HG03439 (cell line): ENCODE results near the gene UBE3A.

Source experiments
- ATAC-seq: cut with Tn5 transposase; IDR thresholded peaks from one replicate; pipeline ENCODE4 v1.9.1; 2021; ENCODE audit warnings: mild to moderate bottlenecking, moderate library complexity; ENCODE audit not compliant: unreplicated experiment

Gene UBE3A

DNA sequence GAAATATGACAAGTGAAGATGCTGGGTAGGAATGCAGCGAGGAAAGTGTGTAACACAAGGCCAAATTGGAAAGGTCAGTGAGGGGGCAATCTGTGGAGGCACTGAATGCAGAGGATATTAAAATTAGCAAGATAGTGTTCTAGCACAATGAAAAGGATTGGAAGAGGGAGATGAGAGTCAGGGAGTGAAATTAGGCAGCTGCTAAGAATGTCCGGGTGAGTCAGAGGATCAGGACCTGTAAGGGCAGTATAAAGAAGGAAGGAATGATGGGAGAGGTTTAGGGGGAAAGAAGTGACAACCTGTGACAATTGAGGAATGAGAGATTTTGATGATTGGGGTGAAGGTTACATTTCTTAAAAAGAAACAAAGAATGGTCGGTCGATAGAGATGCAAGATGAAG lies 103.5 kb downstream of the UBE3A start:
- ATAC-seq = no peak

DNA sequence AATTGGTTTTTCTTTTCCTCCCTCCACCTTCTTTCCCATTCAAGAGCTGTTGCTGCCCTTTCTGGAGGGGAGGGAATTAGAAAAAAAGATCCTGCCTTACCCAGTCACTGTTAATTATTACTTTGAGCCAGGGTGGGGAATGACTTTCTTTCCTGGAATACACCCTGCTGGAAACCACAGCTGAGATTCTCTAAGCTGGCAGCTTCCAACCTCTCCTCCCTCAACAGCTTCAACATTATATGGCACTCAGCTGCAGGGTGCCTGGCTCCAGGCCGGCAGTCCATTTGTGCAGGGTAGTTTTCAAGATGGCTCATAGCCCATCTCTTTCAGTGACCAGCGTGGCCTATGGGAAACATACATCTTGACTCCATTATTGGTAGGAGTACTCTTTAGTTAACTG lies 105.8 kb downstream of the UBE3A start:
- no peak for ATAC-seq

DNA sequence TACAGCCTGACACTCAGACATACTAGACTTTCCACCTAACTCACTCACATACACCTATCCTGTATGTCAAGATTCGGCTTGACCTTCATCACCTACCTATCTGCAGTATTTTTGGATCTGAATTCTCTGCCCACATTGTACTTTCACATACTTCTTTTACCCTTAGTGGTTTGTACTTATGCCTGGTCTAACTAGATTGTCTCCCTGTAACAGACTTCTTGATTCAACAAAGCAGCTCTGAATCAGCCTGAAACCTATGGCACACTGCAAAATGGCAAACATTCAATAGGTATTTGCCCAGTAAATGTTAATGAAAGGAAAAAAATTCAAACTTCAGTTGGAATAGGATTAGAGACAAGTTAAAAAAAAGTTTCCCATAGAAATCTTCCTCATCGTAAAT lies 106.5 kb downstream of the UBE3A start:
- ATAC-seq = no peak

DNA sequence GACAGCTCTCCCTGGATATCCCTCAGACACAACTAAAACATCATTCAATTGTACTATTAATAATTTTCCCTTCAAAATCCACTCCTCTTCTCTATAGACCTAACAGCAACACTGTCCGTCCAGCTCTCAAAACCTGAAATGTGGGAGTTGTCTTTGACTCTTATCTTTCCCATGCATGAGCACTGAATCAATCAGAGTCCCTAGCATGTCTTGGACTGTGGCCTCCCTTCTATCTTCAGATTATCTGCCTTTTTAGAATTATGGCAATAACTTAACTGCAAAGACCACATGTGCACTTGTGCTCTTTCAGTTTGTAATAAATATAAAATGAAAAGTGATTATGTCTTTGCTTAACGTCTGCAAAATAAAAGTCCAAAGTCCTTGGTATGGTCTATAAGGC lies 107.0 kb downstream of the UBE3A start:
- no peak for ATAC-seq

DNA sequence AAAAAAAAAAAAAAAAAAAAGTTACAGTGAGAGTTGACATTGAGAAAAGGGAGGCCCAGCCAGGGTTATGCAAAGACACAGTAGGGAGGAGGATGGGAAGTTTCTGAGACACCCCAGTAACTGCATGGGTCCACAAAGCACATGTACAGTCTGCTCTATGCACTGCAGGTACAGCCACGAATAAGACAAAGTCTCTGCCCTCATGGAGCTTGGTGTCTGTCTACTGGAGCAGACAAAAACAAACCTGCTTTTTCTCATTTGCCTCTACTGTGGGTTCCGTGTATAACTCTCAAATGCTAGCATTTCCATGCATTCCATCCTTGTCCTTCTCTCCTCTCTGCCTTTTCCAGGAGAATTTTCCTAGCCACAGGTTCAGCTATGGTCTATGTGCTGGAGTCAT lies 107.4 kb downstream of the UBE3A start:
- ATAC-seq = no peak

DNA sequence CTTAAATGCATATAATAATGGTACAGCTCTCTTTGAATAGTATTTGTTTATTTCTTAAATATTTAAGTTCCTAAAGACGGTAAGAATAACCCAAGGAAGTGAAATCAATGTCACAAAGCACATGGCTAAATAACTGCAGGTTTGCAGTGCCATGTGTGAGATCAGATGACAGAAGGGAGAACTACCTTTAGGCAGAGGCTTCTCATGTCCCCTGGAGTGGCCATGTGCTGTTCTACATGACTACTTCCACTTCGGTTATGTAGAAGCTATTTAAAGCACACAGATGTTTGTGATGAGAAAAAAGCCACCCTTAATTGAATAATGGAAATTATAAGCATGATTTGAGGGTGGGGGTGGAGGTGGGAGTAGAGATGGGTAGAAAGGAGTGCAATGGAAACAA lies 109.1 kb downstream of the UBE3A start:
- no peak for ATAC-seq

DNA sequence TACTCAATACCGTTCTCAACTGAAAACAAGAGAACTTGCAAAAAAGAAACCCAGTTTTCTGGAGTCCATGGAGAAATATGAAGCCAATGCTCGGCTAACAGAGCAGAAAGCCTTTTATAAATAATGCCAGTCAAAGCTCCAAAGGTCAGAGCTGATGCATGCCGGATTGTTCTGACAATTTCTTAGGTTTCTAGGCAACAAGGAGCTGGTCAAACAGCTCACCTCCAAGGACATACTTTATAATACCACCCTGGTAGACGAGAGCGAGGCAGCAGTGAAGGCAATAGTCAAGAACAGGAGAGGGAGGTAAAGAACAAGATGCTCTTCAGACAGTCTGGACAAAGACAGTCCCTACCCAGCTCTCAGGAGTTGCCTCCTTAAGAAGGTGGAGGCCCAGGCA lies 111.1 kb downstream of the UBE3A start:
- ATAC-seq = no peak

DNA sequence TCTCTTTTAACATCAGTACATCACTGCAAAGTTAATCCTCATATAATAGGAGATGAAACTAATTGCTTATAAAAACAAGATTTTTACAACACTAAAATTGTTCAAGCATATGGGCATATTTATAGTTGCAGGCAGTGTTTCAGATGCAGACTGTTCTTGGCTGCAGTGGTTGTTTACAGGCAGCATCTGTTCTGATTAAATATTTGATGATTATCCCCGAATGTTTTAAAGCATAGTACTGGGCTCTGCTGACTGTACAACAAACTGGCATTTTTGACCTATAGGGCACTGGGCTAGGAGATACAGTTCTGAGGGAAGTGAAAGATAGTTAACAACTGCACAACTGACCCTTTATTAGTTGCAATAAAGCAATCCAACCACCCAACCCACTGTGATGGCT lies 113.6 kb downstream of the UBE3A start:
- no peak for ATAC-seq

DNA sequence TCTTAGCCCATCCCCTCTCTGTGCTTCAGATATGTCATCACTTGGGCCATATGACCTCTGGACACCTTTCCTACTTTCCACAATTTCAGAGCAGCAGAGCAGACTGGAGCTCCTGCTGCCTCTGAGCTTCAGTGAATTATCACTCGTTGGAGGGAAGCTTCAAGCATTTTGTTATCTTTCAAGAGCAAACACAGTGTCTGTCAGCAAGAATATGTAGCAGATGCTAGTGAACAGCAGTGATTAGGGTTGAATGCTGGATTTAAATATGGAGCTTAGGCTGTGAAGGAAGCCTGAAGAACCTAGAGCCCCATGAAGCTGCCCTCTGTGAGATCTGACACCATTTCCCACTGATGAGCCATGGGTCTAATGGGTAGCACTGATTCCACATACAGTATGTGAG lies 115.4 kb downstream of the UBE3A start:
- ATAC-seq = no peak

DNA sequence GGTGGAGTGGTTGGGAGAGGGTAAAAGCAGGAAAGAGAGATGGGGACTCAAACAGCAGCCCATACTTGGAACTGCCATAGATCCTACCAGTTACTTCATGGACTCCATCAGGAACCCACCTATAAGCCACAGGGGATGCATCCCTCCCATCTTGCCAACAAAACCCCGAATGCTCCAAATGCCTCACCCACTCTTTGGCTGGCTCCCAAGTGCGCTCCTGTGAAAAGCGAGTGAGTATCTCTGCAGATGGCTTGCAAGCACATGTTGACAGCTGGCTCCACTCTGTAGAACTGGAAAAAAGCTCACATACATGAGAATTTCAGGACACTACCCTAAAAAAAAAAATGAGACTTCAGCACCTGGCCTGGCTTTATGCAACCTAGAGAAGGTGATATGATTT lies 151.0 kb downstream of the UBE3A start:
- no peak for ATAC-seq
